Measurements from ENCODE around the gene UTF1. TPM values are rescaled to one million over a fixed set of nuclear protein-coding genes. Genes with fewer than 3 reads are reported as not detected.
"Not testable (repeated sequence)": the region's sequence is repeated elsewhere in the genome, so short reads cannot be mapped to it uniquely, and the experiment has no call there.

Gene UTF1
- total RNA-seq, 2 donors from 2014 or later: not detected

- not testable (repeated sequence) for H3K4me3 Mint-ChIP-seq; H3K36me3 Mint-ChIP-seq (ENCODE audit: low read depth); H3K9me3 Mint-ChIP-seq; H3K4me1 Mint-ChIP-seq; H3K27ac Mint-ChIP-seq; ATAC-seq (replicated peaks)
- H3K27me3 Mint-ChIP-seq: peaks cover 12% of the 10 kb centered on the region
These were observed 8.3 kb upstream of the UTF1 start for GRCh38 chr10:133221756-133222155.

GRCh38 chr10:133224076-133224475, 5.9 kb upstream of the UTF1 start:
- no peak overlapping the region for H3K4me3 Mint-ChIP-seq
- H3K36me3 Mint-ChIP-seq (ENCODE audit: low read depth): peaks cover 2% of the 10 kb centered on the region
- ATAC-seq (replicated peaks): no peak
- H3K4me1 Mint-ChIP-seq: peaks cover 9% of the 10 kb centered on the region
- H3K27ac Mint-ChIP-seq: no peak overlapping the region
- no peaks in the 10 kb centered on the region for H3K9me3 Mint-ChIP-seq
- H3K27me3 Mint-ChIP-seq: peaks cover 23% of the 10 kb centered on the region

GRCh38 chr10:133224756-133225372, 5.2 kb upstream of the UTF1 start:
- H3K4me1 Mint-ChIP-seq: peaks cover 9% of the 10 kb centered on the region
- H3K9me3 Mint-ChIP-seq: no peaks in the 10 kb centered on the region
- no peak for ATAC-seq (replicated peaks)
- H3K27me3 Mint-ChIP-seq: peaks cover 27% of the 10 kb centered on the region
- H3K36me3 Mint-ChIP-seq (ENCODE audit: low read depth): peaks cover 7% of the 10 kb centered on the region
- peak overlapping the region; percentile 79 for H3K4me3 Mint-ChIP-seq
- H3K27ac Mint-ChIP-seq: no peak overlapping the region

- peak; percentile 88 for ATAC-seq (replicated peaks)
These were observed 4.3 kb upstream of the UTF1 start for GRCh38 chr10:133225707-133226191.

GRCh38 chr10:133226251-133226808, 3.7 kb upstream of the UTF1 start:
- peak overlapping the region; percentile 48 for H3K27ac Mint-ChIP-seq
- no peaks in the 10 kb centered on the region for H3K9me3 Mint-ChIP-seq
- ATAC-seq (replicated peaks): peak; percentile 67
- peaks cover 22% of the 10 kb centered on the region for H3K27me3 Mint-ChIP-seq
- H3K4me1 Mint-ChIP-seq: peaks cover 9% of the 10 kb centered on the region
- peak overlapping the region; percentile 79 for H3K4me3 Mint-ChIP-seq
- peaks cover 7% of the 10 kb centered on the region for H3K36me3 Mint-ChIP-seq (ENCODE audit: low read depth)

More at GRCh38 chr10:133225707-133226191, 4.3 kb upstream of the UTF1 start:
- peak overlapping the region; percentile 48 for H3K27ac Mint-ChIP-seq
- H3K4me3 Mint-ChIP-seq: peak overlapping the region; percentile 79
- H3K9me3 Mint-ChIP-seq: no peaks in the 10 kb centered on the region
- H3K36me3 Mint-ChIP-seq (ENCODE audit: low read depth): peaks cover 7% of the 10 kb centered on the region
- peaks cover 9% of the 10 kb centered on the region for H3K4me1 Mint-ChIP-seq
- H3K27me3 Mint-ChIP-seq: peaks cover 27% of the 10 kb centered on the region

- H3K4me3 Mint-ChIP-seq: no peak overlapping the region
- peaks cover 9% of the 10 kb centered on the region for H3K4me1 Mint-ChIP-seq
- H3K36me3 Mint-ChIP-seq (ENCODE audit: low read depth): peaks cover 7% of the 10 kb centered on the region
- H3K27ac Mint-ChIP-seq: no peak overlapping the region
- H3K9me3 Mint-ChIP-seq: no peaks in the 10 kb centered on the region
- no peak for ATAC-seq (replicated peaks)
- H3K27me3 Mint-ChIP-seq: peaks cover 23% of the 10 kb centered on the region
These were observed 2.8 kb upstream of the UTF1 start for GRCh38 chr10:133227256-133227655.

GRCh38 chr10:133229265-133230043, 563 bp upstream of the UTF1 start:
- peak overlapping the region; percentile 57 for H3K4me3 Mint-ChIP-seq
- ATAC-seq (replicated peaks): no peak
- peaks cover 9% of the 10 kb centered on the region for H3K4me1 Mint-ChIP-seq
- peaks cover 7% of the 10 kb centered on the region for H3K36me3 Mint-ChIP-seq (ENCODE audit: low read depth)
- no peaks in the 10 kb centered on the region for H3K9me3 Mint-ChIP-seq
- H3K27ac Mint-ChIP-seq: no peak overlapping the region
- peaks cover 28% of the 10 kb centered on the region for H3K27me3 Mint-ChIP-seq

GRCh38 chr10:133230387-133231195, 574 bp downstream of the UTF1 start:
- no peaks in the 10 kb centered on the region for H3K9me3 Mint-ChIP-seq
- H3K27me3 Mint-ChIP-seq: peaks cover 28% of the 10 kb centered on the region
- H3K4me1 Mint-ChIP-seq: peaks cover 9% of the 10 kb centered on the region
- H3K27ac Mint-ChIP-seq: no peak overlapping the region
- ATAC-seq (replicated peaks): no peak
- H3K4me3 Mint-ChIP-seq: no peak overlapping the region
- peaks cover 7% of the 10 kb centered on the region for H3K36me3 Mint-ChIP-seq (ENCODE audit: low read depth)

GRCh38 chr10:133231244-133231945, 1.4 kb downstream of the UTF1 start:
- Mint-ChIP-seq H3K27ac (no peak overlapping the region), H3K36me3 (ENCODE audit: low read depth) (peaks cover 7% of the 10 kb centered on the region), H3K9me3 (no peaks in the 10 kb centered on the region), H3K4me1 (peaks cover under 1% of the 10 kb centered on the region), H3K4me3 (peak overlapping the region; percentile 32), H3K27me3 (peaks cover 31% of the 10 kb centered on the region)
- no peak for ATAC-seq (replicated peaks)

- no peaks in the 10 kb centered on the region for H3K4me1 Mint-ChIP-seq
- H3K27ac Mint-ChIP-seq: no peak overlapping the region
- no peaks in the 10 kb centered on the region for H3K9me3 Mint-ChIP-seq
- H3K36me3 Mint-ChIP-seq (ENCODE audit: low read depth): peaks cover 7% of the 10 kb centered on the region
- no peak for ATAC-seq (replicated peaks)
- H3K27me3 Mint-ChIP-seq: peaks cover 29% of the 10 kb centered on the region
- H3K4me3 Mint-ChIP-seq: no peak overlapping the region
These were observed 2.0 kb downstream of the UTF1 start for GRCh38 chr10:133231946-133232574.

- not testable (repeated sequence) for H3K36me3 Mint-ChIP-seq (ENCODE audit: low read depth); H3K4me1 Mint-ChIP-seq; H3K27ac Mint-ChIP-seq; H3K9me3 Mint-ChIP-seq
- peak; percentile 38 for ATAC-seq (replicated peaks)
- Mint-ChIP-seq H3K4me3 (peak overlapping the region; percentile 55), H3K27me3 (peaks cover 22% of the 10 kb centered on the region)
These were observed 4.8 kb downstream of the UTF1 start for GRCh38 chr10:133234796-133235195.

- H3K4me1 Mint-ChIP-seq: no peaks in the 10 kb centered on the region
- no peaks in the 10 kb centered on the region for H3K9me3 Mint-ChIP-seq
- peaks cover 22% of the 10 kb centered on the region for H3K27me3 Mint-ChIP-seq
- ATAC-seq (replicated peaks): peak; percentile 41
- peak overlapping the region; percentile 55 for H3K4me3 Mint-ChIP-seq
- no peak overlapping the region for H3K27ac Mint-ChIP-seq
- no peaks in the 10 kb centered on the region for H3K36me3 Mint-ChIP-seq (ENCODE audit: low read depth)
These were observed 5.3 kb downstream of the UTF1 start for GRCh38 chr10:133235265-133235855.

- ATAC-seq (replicated peaks): no peak
- peaks cover 25% of the 10 kb centered on the region for H3K27me3 Mint-ChIP-seq
- no peaks in the 10 kb centered on the region for H3K9me3 Mint-ChIP-seq
- no peak overlapping the region for H3K27ac Mint-ChIP-seq
- H3K4me1 Mint-ChIP-seq: peaks cover 4% of the 10 kb centered on the region
- H3K4me3 Mint-ChIP-seq: peak overlapping the region; percentile 55
- H3K36me3 Mint-ChIP-seq (ENCODE audit: low read depth): no peaks in the 10 kb centered on the region
These were observed 5.9 kb downstream of the UTF1 start for GRCh38 chr10:133235932-133236331.
